Mucosa of rectum (tissue), 2 donors: Measurements from ENCODE around the gene SCN1A.
"Not testable (repeated sequence)": the region's sequence is repeated elsewhere in the genome, so short reads cannot be mapped to it uniquely, and the experiment has no call there.

ENCODE experiments used
- H3K27ac ChIP-seq, 2 donors: one replicate each; pipeline ENCODE4 v1.7.0; 2013; ENCODE audit warnings: inconsistent platforms in 2 of 2, low read depth in 2 of 2, low read length in 2 of 2
- H3K27me3 ChIP-seq, 2 donors: one replicate each; pipeline ENCODE4 v1.7.0; 2013; ENCODE audit warnings: low read length in 2 of 2; ENCODE audit not compliant: control insufficient read depth in 2 of 2, insufficient read depth in 2 of 2
- H3K36me3 ChIP-seq, 2 donors: one replicate each; pipeline ENCODE4 v1.7.0; 2013; ENCODE audit warnings: low read length in 2 of 2; ENCODE audit not compliant: control insufficient read depth in 2 of 2, insufficient read depth in 2 of 2
- H3K4me1 ChIP-seq, 2 donors: one replicate each; pipeline ENCODE4 v1.7.0; 2013; ENCODE audit warnings: low read length in 2 of 2, mild to moderate bottlenecking in 1 of 2; ENCODE audit not compliant: control insufficient read depth in 2 of 2, insufficient read depth in 2 of 2
- H3K4me3 ChIP-seq, 2 donors: one replicate each; pipeline ENCODE4 v1.7.0; 2013; ENCODE audit warnings: low read length in 2 of 2
- H3K9ac ChIP-seq, 2 donors: one replicate each; pipeline ENCODE4 v1.7.0; 2013; ENCODE audit warnings: low read length in 2 of 2, low read depth in 1 of 2, mild to moderate bottlenecking in 1 of 2
- H3K9me3 ChIP-seq, 2 donors: one replicate each; pipeline ENCODE4 v1.7.0; 2013; ENCODE audit warnings: low read length in 2 of 2; ENCODE audit not compliant: control insufficient read depth in 2 of 2
- donor health status: healthy.
- donor health status: Normal muscosa, but diverticular disease.

SCN1A gene

GRCh38 chr2:166115589-166115988 lies 12.2 kb downstream of the SCN1A start:
- H3K4me1 ChIP-seq, result no peaks in the 10 kb centered on the region
- no peaks in the 10 kb centered on the region for H3K27me3 ChIP-seq
- H3K27ac ChIP-seq, result no peak overlapping the region
- H3K4me3 ChIP-seq, result no peak overlapping the region
- no peak overlapping the region for H3K9ac ChIP-seq
- no peaks in the 10 kb centered on the region for H3K9me3 ChIP-seq
- H3K36me3 ChIP-seq, result no peaks in the 10 kb centered on the region

GRCh38 chr2:166112193-166112605 lies 15.6 kb downstream of the SCN1A start:
- Histone ChIP-seq H3K27me3 (no peaks in the 10 kb centered on the region), H3K9me3 (no peaks in the 10 kb centered on the region), H3K9ac (no peak overlapping the region), H3K27ac (no peak overlapping the region), H3K36me3 (no peaks in the 10 kb centered on the region), H3K4me1 (no peaks in the 10 kb centered on the region), H3K4me3 (no peak overlapping the region)

GRCh38 chr2:166106431-166107015 lies 21.3 kb downstream of the SCN1A start:
- no peaks in the 10 kb centered on the region for H3K27me3 ChIP-seq
- no peak overlapping the region for H3K9ac ChIP-seq
- no peaks in the 10 kb centered on the region for H3K9me3 ChIP-seq
- no peaks in the 10 kb centered on the region for H3K4me1 ChIP-seq
- H3K36me3 ChIP-seq, result no peaks in the 10 kb centered on the region
- no peak overlapping the region for H3K4me3 ChIP-seq
- no peak overlapping the region for H3K27ac ChIP-seq

GRCh38 chr2:166104773-166105172 lies 23.0 kb downstream of the SCN1A start:
- H3K9me3 ChIP-seq, result no peaks in the 10 kb centered on the region
- H3K36me3 ChIP-seq, result no peaks in the 10 kb centered on the region
- H3K4me1 ChIP-seq, result no peaks in the 10 kb centered on the region
- no peaks in the 10 kb centered on the region for H3K27me3 ChIP-seq
- no peak overlapping the region for H3K4me3 ChIP-seq
- no peak overlapping the region for H3K27ac ChIP-seq
- H3K9ac ChIP-seq, result no peak overlapping the region

DNA sequence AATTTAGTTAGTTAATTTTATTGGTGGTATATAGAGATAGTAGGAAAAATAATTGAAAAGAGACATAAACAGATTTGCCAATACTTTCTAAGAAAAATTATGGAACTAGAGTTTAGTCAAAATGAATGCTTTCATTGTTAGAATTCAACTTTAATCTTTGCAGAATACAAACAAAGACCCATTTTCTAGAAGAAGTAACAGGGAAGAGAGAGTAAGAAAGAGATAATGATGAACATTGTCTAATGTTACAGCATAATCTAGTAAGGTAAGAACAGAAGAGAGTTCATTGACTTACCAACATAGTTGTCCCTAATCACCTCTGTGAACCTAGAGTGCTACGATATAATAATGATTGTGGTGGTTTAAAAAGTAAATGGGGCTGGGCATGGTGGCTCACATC lies 23.7 kb downstream of the SCN1A start:
- Histone ChIP-seq H3K4me3 (no peak overlapping the region), H3K4me1 (no peaks in the 10 kb centered on the region), H3K9me3 (no peaks in the 10 kb centered on the region), H3K36me3 (no peaks in the 10 kb centered on the region), H3K9ac (no peak overlapping the region), H3K27me3 (no peaks in the 10 kb centered on the region), H3K27ac (no peak overlapping the region)

- not testable (repeated sequence) for H3K27ac ChIP-seq, H3K9ac ChIP-seq, H3K27me3 ChIP-seq, H3K9me3 ChIP-seq, H3K4me1 ChIP-seq, H3K4me3 ChIP-seq, H3K36me3 ChIP-seq
Observed at GRCh38 chr2:166103277-166103676, 24.5 kb downstream of the SCN1A start.

- H3K9ac ChIP-seq, result no peak overlapping the region
- H3K36me3 ChIP-seq, result no peaks in the 10 kb centered on the region
- no peaks in the 10 kb centered on the region for H3K9me3 ChIP-seq
- no peak overlapping the region for H3K27ac ChIP-seq
- no peaks in the 10 kb centered on the region for H3K4me1 ChIP-seq
- H3K27me3 ChIP-seq, result no peaks in the 10 kb centered on the region
- no peak overlapping the region for H3K4me3 ChIP-seq
Observed at GRCh38 chr2:166094325-166094724, 33.5 kb downstream of the SCN1A start.

GRCh38 chr2:166092889-166093288 lies 34.9 kb downstream of the SCN1A start:
- Histone ChIP-seq H3K27me3 (no peaks in the 10 kb centered on the region), H3K36me3 (no peaks in the 10 kb centered on the region)

DNA sequence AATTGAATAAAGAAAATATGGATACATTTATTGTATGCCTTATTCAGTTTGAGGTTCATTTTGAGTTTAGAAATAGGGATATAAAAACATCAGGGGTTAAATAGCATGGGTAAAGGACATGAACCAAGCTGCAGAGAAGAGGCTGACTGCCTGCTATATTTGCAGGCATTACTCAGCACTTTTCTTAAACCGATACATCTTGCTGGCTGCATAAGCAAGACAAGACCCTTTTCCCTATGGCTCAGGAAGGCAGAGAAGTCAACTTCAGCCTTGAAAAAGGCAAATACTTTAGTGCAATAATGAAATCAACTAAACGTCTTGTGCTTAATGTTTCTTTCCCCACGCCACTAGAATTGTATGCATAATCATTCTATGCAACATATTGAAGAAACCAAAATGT lies 36.4 kb downstream of the SCN1A start:
- Histone ChIP-seq H3K9me3 (no peaks in the 10 kb centered on the region), H3K36me3 (no peaks in the 10 kb centered on the region), H3K27me3 (no peaks in the 10 kb centered on the region), H3K9ac (no peak overlapping the region), H3K4me3 (no peak overlapping the region), H3K4me1 (no peaks in the 10 kb centered on the region), H3K27ac (no peak overlapping the region)

More at GRCh38 chr2:166092889-166093288, 34.9 kb downstream of the SCN1A start:
- Histone ChIP-seq H3K27ac (no peak overlapping the region), H3K9me3 (no peaks in the 10 kb centered on the region), H3K9ac (no peak overlapping the region), H3K4me1 (no peaks in the 10 kb centered on the region), H3K4me3 (no peak overlapping the region)

GRCh38 chr2:166090908-166091307 lies 36.9 kb downstream of the SCN1A start:
- Histone ChIP-seq H3K4me3 (no peak overlapping the region), H3K27me3 (no peaks in the 10 kb centered on the region), H3K36me3 (no peaks in the 10 kb centered on the region), H3K9ac (no peak overlapping the region), H3K4me1 (no peaks in the 10 kb centered on the region), H3K27ac (no peak overlapping the region), H3K9me3 (no peaks in the 10 kb centered on the region)

DNA sequence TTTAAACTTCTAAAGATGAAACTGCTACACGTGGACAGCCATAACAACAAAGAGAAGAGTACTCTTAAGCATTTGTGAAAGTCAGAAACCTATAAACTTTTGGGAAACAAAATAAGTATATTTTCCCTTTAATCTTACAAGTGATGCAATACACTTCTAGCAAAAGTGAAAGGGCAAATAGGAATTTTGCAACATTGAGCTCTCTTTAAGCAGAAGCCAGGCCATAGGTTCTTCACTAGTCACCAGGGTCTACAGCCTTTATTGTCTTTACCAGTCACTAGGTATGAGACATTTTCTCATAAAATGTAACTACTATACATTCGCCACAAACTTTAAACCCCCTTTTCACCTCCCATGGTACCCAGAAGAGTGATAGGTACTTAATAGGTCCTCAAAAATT lies 37.5 kb downstream of the SCN1A start:
- H3K36me3 ChIP-seq, result no peaks in the 10 kb centered on the region
- H3K27me3 ChIP-seq, result no peaks in the 10 kb centered on the region
- H3K4me3 ChIP-seq, result no peak overlapping the region

More for the DNA sequence above, 37.5 kb downstream of the SCN1A start:
- no peaks in the 10 kb centered on the region for H3K9me3 ChIP-seq
- no peak overlapping the region for H3K27ac ChIP-seq
- H3K9ac ChIP-seq, result no peak overlapping the region
- H3K4me1 ChIP-seq, result no peaks in the 10 kb centered on the region
